ENCODE results near the gene TSPO2. TPM values are rescaled to one million over a fixed set of nuclear protein-coding genes. Genes with fewer than 3 reads are reported as not detected.

Gene TSPO2
- total RNA-seq, 1 experiment from 2014 or later: not detected

DNA sequence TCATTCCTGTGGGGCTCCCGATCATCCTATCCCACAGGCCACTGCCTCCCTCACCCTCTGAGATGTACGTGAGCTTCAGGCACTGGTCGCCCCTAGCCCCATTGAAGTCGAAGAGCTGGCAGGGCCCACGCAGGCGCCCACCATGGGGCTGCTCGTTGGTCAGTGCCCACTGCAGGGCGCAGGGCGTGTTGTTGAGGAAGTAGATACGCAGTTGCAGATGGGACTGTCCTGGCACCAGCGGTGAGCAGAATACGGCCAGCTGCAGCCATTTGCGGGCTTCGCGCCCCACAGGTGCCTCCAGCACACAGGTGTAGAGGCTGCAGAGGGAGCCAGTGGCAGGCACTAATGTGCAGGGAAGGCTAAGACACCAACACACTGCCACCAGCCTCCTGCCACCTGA is 9.4 kb upstream of the TSPO2 start:
- ATAC-seq (no peak), DNase-seq (no peak)
- H3K4me1 ChIP-seq (ENCODE audit: insufficient read depth, low read length): peaks cover 15% of the 10 kb centered on the region
- no peaks in the 10 kb centered on the region for H3K9me2 ChIP-seq (replicated peaks; ENCODE audit: low read length)
- H3K36me3 ChIP-seq (ENCODE audit: low read depth, low read length): no peaks in the 10 kb centered on the region
- intact Hi-C loops (cut with micrococcal nuclease): no loop called here
- no peaks in the 10 kb centered on the region for H4K20me1 ChIP-seq (ENCODE audit: low read length)
- H3K27me3 ChIP-seq (ENCODE audit: low read length): no peaks in the 10 kb centered on the region
- BruUV-seq (replicated peaks): no TSS peak
- no peaks in the 10 kb centered on the region for H3F3A ChIP-seq (ENCODE audit: low read length, unreplicated experiment)
- no peaks in the 10 kb centered on the region for H3K79me2 ChIP-seq (ENCODE audit: low read length)
- H3K27ac ChIP-seq (ENCODE audit: low read length): no peak overlapping the region
- no peak overlapping the region for H2AFZ ChIP-seq (ENCODE audit: low read length)
- TF ChIP-seq, protein P1, sequence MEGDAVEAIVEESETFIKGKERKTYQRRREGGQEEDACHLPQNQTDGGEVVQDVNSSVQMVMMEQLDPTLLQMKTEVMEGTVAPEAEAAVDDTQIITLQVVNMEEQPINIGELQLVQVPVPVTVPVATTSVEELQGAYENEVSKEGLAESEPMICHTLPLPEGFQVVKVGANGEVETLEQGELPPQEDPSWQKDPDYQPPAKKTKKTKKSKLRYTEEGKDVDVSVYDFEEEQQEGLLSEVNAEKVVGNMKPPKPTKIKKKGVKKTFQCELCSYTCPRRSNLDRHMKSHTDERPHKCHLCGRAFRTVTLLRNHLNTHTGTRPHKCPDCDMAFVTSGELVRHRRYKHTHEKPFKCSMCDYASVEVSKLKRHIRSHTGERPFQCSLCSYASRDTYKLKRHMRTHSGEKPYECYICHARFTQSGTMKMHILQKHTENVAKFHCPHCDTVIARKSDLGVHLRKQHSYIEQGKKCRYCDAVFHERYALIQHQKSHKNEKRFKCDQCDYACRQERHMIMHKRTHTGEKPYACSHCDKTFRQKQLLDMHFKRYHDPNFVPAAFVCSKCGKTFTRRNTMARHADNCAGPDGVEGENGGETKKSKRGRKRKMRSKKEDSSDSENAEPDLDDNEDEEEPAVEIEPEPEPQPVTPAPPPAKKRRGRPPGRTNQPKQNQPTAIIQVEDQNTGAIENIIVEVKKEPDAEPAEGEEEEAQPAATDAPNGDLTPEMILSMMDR (conservative IDR thresholded peaks at IDR 0.05; ENCODE audit: low read depth, low read length): no peak
- no peak for TF ChIP-seq EZH2phosphoT487 (IDR thresholded peaks at IDR 0.05; ENCODE audit: borderline replicate concordance, low read length)
- TF ChIP-seq EZH2 (IDR thresholded peaks at IDR 0.05; ENCODE audit: low read length, unreplicated experiment): no peak
- ChIA-PET CTCF (no interaction called here), POLR2A (ENCODE audit: unreplicated experiment) (no interaction called here)
- H3K9me3 ChIP-seq (ENCODE audit: low read length): no peaks in the 10 kb centered on the region
- no peak overlapping the region for H3K4me3 ChIP-seq (ENCODE audit: low read length)
- no peak overlapping the region for H3K9ac ChIP-seq (ENCODE audit: low read length)
- H3K4me2 ChIP-seq (ENCODE audit: low read length): no peak overlapping the region

DNA sequence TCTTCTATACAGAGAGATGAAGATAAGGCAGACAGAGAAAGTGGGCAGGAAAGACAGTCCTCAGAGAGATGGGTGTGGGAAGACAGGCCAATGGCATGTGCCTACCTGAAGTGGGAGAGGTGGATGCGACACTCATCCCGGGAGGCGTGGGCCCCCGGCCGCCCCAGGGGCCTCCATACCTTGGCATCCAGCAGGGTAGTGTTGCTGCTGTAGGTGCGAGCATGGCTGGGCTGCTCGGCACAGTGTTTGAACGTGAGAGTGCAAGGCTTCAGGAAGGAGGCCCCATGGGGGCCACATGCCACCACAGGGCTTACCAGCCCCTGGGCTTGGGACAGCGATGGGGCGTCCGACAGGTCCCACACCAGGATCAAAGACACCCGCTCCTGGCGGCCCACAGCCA is 8.5 kb upstream of the TSPO2 start:
- no peaks in the 10 kb centered on the region for H3F3A ChIP-seq (ENCODE audit: low read length, unreplicated experiment)
- H3K79me2 ChIP-seq (ENCODE audit: low read length): no peaks in the 10 kb centered on the region
- no peak overlapping the region for H3K9ac ChIP-seq (ENCODE audit: low read length)
- no peaks in the 10 kb centered on the region for H3K27me3 ChIP-seq (ENCODE audit: low read length)
- ChIA-PET POLR2A (ENCODE audit: unreplicated experiment) (no interaction called here), CTCF (no interaction called here)
- no peaks in the 10 kb centered on the region for H4K20me1 ChIP-seq (ENCODE audit: low read length)
- TF ChIP-seq, protein P1 (conservative IDR thresholded peaks at IDR 0.05; ENCODE audit: low read depth, low read length): no peak
- TF ChIP-seq EZH2phosphoT487 (IDR thresholded peaks at IDR 0.05; ENCODE audit: borderline replicate concordance, low read length) (no peak), EZH2 (IDR thresholded peaks at IDR 0.05; ENCODE audit: low read length, unreplicated experiment) (no peak)
- peaks cover 8% of the 10 kb centered on the region for H3K4me1 ChIP-seq (ENCODE audit: insufficient read depth, low read length)
- intact Hi-C loops (cut with micrococcal nuclease): no loop called here
- H3K9me2 ChIP-seq (replicated peaks; ENCODE audit: low read length): no peaks in the 10 kb centered on the region
- no peak overlapping the region for H3K27ac ChIP-seq (ENCODE audit: low read length)
- no peak overlapping the region for H3K4me2 ChIP-seq (ENCODE audit: low read length)
- no TSS peak for BruUV-seq (replicated peaks)
- DNase-seq (no peak), ATAC-seq (no peak)
- no peaks in the 10 kb centered on the region for H3K36me3 ChIP-seq (ENCODE audit: low read depth, low read length)
- no peak overlapping the region for H3K4me3 ChIP-seq (ENCODE audit: low read length)
- no peaks in the 10 kb centered on the region for H3K9me3 ChIP-seq (ENCODE audit: low read length)
- no peak overlapping the region for H2AFZ ChIP-seq (ENCODE audit: low read length)

DNA sequence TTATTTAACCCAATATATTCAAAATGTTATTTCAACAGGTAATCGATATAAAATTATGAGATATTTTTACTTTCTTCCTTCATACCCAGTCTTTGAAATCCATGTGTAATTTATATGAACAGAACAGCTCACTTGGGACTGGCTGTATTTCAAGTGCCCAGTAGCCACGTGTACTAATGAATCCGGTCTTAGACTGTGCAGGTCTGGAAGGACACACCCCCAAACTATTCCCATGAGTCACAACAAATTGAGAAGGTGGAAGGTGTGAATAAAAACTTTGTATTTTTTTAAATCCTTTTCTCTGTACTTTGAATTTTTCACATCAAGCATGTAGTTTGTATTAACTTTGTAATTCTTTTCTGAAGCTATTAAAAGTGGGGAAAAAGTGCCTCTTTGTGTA is 6.1 kb upstream of the TSPO2 start:
- intact Hi-C loops (cut with micrococcal nuclease): no loop called here
- no peaks in the 10 kb centered on the region for H4K20me1 ChIP-seq (ENCODE audit: low read length)
- H3K27ac ChIP-seq (ENCODE audit: low read length): no peak overlapping the region
- H3K27me3 ChIP-seq (ENCODE audit: low read length): no peaks in the 10 kb centered on the region
- H3K9ac ChIP-seq (ENCODE audit: low read length): no peak overlapping the region
- ChIA-PET CTCF (no interaction called here), POLR2A (ENCODE audit: unreplicated experiment) (interaction anchor here (0.6 kb wide), 1 partner anchor 35 kb away, joined by 4 read pairs; no protein-coding TSS in a partner anchor)
- H3K9me3 ChIP-seq (ENCODE audit: low read length): no peaks in the 10 kb centered on the region
- no peak overlapping the region for H3K4me3 ChIP-seq (ENCODE audit: low read length)
- H3K79me2 ChIP-seq (ENCODE audit: low read length): no peaks in the 10 kb centered on the region
- no peaks in the 10 kb centered on the region for H3K36me3 ChIP-seq (ENCODE audit: low read depth, low read length)
- DNase-seq (peak; percentile 62), ATAC-seq (peak; percentile 61; the same call in 1 of the 2 replicates)
- no TSS peak for BruUV-seq (replicated peaks)
- peaks cover 21% of the 10 kb centered on the region for H3K4me1 ChIP-seq (ENCODE audit: insufficient read depth, low read length)
- no peak overlapping the region for H3K4me2 ChIP-seq (ENCODE audit: low read length)
- H3F3A ChIP-seq (ENCODE audit: low read length, unreplicated experiment): no peaks in the 10 kb centered on the region
- TF ChIP-seq EZH2 (IDR thresholded peaks at IDR 0.05; ENCODE audit: low read length, unreplicated experiment): no peak
- TF ChIP-seq, protein P1 (conservative IDR thresholded peaks at IDR 0.05; ENCODE audit: low read depth, low read length): no peak
- no peak for TF ChIP-seq EZH2phosphoT487 (IDR thresholded peaks at IDR 0.05; ENCODE audit: borderline replicate concordance, low read length)
- no peak overlapping the region for H2AFZ ChIP-seq (ENCODE audit: low read length)
- H3K9me2 ChIP-seq (replicated peaks; ENCODE audit: low read length): no peaks in the 10 kb centered on the region

All from PC-3 (cell line).